Raji (cell line): ENCODE data around the gene MMP20.
A peak's percentile ranks its signal among the peaks of the same experiment; 100 is the strongest.

Experiments used
- POLR2A ChIP-seq: IDR thresholded peaks from 2 replicates; pipeline ENCODE4 v1.6.1; 2011; ENCODE audit warnings: low read depth, low read length, control low read depth; ENCODE audit not compliant: insufficient read depth

MMP20 gene

GRCh38 chr11:102552447-102553194, 72.5 kb downstream of the MMP20 start:
- TF ChIP-seq POLR2A, result no peak

- no peak for TF ChIP-seq POLR2A
Observed at GRCh38 chr11:102552020-102552419, 73.1 kb downstream of the MMP20 start.

GRCh38 chr11:102551169-102551781, 73.9 kb downstream of the MMP20 start:
- TF ChIP-seq POLR2A, result no peak

GRCh38 chr11:102546923-102547471, 78.1 kb downstream of the MMP20 start:
- TF ChIP-seq POLR2A, result peak; percentile 28

- no peak for TF ChIP-seq POLR2A
Observed at GRCh38 chr11:102546427-102546826, 78.7 kb downstream of the MMP20 start.

GRCh38 chr11:102545701-102546100, 79.4 kb downstream of the MMP20 start:
- TF ChIP-seq POLR2A, result no peak

GRCh38 chr11:102544594-102544993, 80.5 kb downstream of the MMP20 start:
- TF ChIP-seq POLR2A, result no peak

GRCh38 chr11:102539567-102539966, 85.6 kb downstream of the MMP20 start:
- no peak for TF ChIP-seq POLR2A

GRCh38 chr11:102538932-102539331, 86.2 kb downstream of the MMP20 start:
- no peak for TF ChIP-seq POLR2A

GRCh38 chr11:102534261-102534872, 90.8 kb downstream of the MMP20 start:
- TF ChIP-seq POLR2A, result no peak

- no peak for TF ChIP-seq POLR2A
Observed at GRCh38 chr11:102530558-102530957, 94.6 kb downstream of the MMP20 start, which contains the start of gene MMP7. Gene MMP7 (minus strand): TSS chr11:102530747. CDS start chr11:102530700, 47 bp downstream.

GRCh38 chr11:102528618-102529017, 96.5 kb downstream of the MMP20 start:
- TF ChIP-seq POLR2A, result no peak

- TF ChIP-seq POLR2A, result no peak
Observed at GRCh38 chr11:102527684-102528083, 97.4 kb downstream of the MMP20 start.

- no peak for TF ChIP-seq POLR2A
Observed at GRCh38 chr11:102527041-102527440, 98.1 kb downstream of the MMP20 start.
